ENCODE results near the gene CA10. TPM values are rescaled to one million over a fixed set of nuclear protein-coding genes. Genes with fewer than 3 reads are reported as not detected.

Gene CA10
- total and polyA plus RNA-seq, 2 experiments from 2014 or later: 0.92 to 1.5 TPM

DNA sequence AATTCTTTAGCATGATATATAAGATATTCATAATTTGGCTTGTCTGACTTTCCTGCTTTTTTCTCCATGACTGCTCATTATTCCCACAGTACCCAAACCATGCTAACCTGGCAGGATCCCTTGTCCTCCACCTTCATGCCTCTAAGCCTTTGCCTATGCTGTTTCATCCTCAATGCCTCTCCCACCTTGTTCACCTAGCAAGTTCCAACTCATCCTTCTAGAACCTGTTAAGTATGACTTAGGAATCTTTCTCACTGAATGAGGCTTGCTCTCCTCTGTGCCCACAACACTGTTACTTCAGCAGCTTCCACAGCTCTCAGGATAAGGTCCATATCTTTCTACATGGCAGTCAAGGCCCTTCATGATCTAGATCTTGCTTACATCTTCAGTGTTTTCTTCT, 34.0 kb downstream of the CA10 start:
- Histone ChIP-seq H3K4me2 (no peak overlapping the region), H3F3A (replicated peaks; ENCODE audit: low read depth) (no peaks in the 10 kb centered on the region), H3K9me2 (ENCODE audit: insufficient read depth) (no peaks in the 10 kb centered on the region; the same call in 1 of the 2 replicates), H3K27ac (ENCODE audit: low read depth) (no peak overlapping the region), H3K4me1 (ENCODE audit: insufficient read depth) (no peaks in the 10 kb centered on the region), H3K27me3 (ENCODE audit: insufficient read depth) (no peaks in the 10 kb centered on the region), H3K4me3 (no peak overlapping the region), H2AFZ (no peak overlapping the region), H3K36me3 (ENCODE audit: insufficient read depth) (no peaks in the 10 kb centered on the region), H3K79me2 (replicated peaks; ENCODE audit: insufficient read depth) (no peaks in the 10 kb centered on the region), H4K20me1 (replicated peaks; ENCODE audit: insufficient read depth) (no peaks in the 10 kb centered on the region)
- Mint-ChIP-seq H3K36me3 (ENCODE audit: low read depth) (peaks cover 15% of the 10 kb centered on the region; the same call in 2 of the 3 replicates), H3K4me1 (no peaks in the 10 kb centered on the region), H3K27ac (no peak overlapping the region), H3K27me3 (ENCODE audit: insufficient read depth, low read depth, poor library complexity) (no peaks in the 10 kb centered on the region), H3K4me3 (no peak overlapping the region), H3K9me3 (peaks cover 22% of the 10 kb centered on the region)
- TF ChIP-seq JUNB (IDR thresholded peaks at IDR 0.05; ENCODE audit: unreplicated experiment) (no peak), REST (IDR thresholded peaks at IDR 0.05; ENCODE audit: unreplicated experiment) (no peak), ZNF114 (CRISPR knock-in tag; IDR thresholded peaks at IDR 0.05) (no peak), POLR2AphosphoS5 (IDR thresholded peaks at IDR 0.05; ENCODE audit: low read depth) (no peak), NANOG (IDR thresholded peaks at IDR 0.05; ENCODE audit: borderline replicate concordance) (no peak), EZH2 (IDR thresholded peaks at IDR 0.05; ENCODE audit: low read depth, unreplicated experiment) (no peak), EZH2phosphoT487 (IDR thresholded peaks at IDR 0.05; ENCODE audit: unreplicated experiment) (no peak), ZNF331 (CRISPR knock-in tag; IDR thresholded peaks at IDR 0.05; ENCODE audit: low read depth) (no peak)
- TF ChIP-seq, protein P1, sequence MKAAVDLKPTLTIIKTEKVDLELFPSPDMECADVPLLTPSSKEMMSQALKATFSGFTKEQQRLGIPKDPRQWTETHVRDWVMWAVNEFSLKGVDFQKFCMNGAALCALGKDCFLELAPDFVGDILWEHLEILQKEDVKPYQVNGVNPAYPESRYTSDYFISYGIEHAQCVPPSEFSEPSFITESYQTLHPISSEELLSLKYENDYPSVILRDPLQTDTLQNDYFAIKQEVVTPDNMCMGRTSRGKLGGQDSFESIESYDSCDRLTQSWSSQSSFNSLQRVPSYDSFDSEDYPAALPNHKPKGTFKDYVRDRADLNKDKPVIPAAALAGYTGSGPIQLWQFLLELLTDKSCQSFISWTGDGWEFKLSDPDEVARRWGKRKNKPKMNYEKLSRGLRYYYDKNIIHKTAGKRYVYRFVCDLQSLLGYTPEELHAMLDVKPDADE (IDR thresholded peaks at IDR 0.05): no peak
- DNase-seq (ENCODE audit: low spot score) (no peak), ATAC-seq (no peak)

GRCh38 chr17:52120465-52120864, 38.0 kb downstream of the CA10 start:
- H3K4me3 ChIP-seq: no peak overlapping the region
- no peaks in the 10 kb centered on the region for H3K9me2 ChIP-seq (ENCODE audit: insufficient read depth)
- H3F3A ChIP-seq (replicated peaks; ENCODE audit: low read depth): no peaks in the 10 kb centered on the region
- no peaks in the 10 kb centered on the region for H3K79me2 ChIP-seq (replicated peaks; ENCODE audit: insufficient read depth)
- no peaks in the 10 kb centered on the region for H3K27me3 ChIP-seq (ENCODE audit: insufficient read depth)
- no peaks in the 10 kb centered on the region for H4K20me1 ChIP-seq (replicated peaks; ENCODE audit: insufficient read depth)
- H2AFZ ChIP-seq: no peak overlapping the region
- TF ChIP-seq JUNB (IDR thresholded peaks at IDR 0.05; ENCODE audit: unreplicated experiment): no peak
- TF ChIP-seq CREB1 (CRISPR knock-in tag; IDR thresholded peaks at IDR 0.05; ENCODE audit: low read depth): no peak
- no peak for TF ChIP-seq CTCF (conservative IDR thresholded peaks at IDR 0.05; ENCODE audit: low read depth in 2 of 2)
- no peak for TF ChIP-seq EZH2phosphoT487 (IDR thresholded peaks at IDR 0.05; ENCODE audit: unreplicated experiment)
- TF ChIP-seq STAT1 (IDR thresholded peaks at IDR 0.05; ENCODE audit: unreplicated experiment): no peak
- no peak for TF ChIP-seq EZH2 (IDR thresholded peaks at IDR 0.05; ENCODE audit: low read depth, unreplicated experiment)
- TF ChIP-seq, protein P1 (IDR thresholded peaks at IDR 0.05): no peak
- no peak for TF ChIP-seq NANOG (IDR thresholded peaks at IDR 0.05; ENCODE audit: borderline replicate concordance)
- TF ChIP-seq POLR2AphosphoS5 (IDR thresholded peaks at IDR 0.05; ENCODE audit: low read depth): no peak
- TF ChIP-seq REST (IDR thresholded peaks at IDR 0.05; ENCODE audit: unreplicated experiment): no peak
- TF ChIP-seq ZNF331 (CRISPR knock-in tag; IDR thresholded peaks at IDR 0.05; ENCODE audit: low read depth): no peak
- ATAC-seq (no peak), DNase-seq (ENCODE audit: low spot score) (no peak)
- H3K27ac ChIP-seq (ENCODE audit: low read depth): no peak overlapping the region
- no peaks in the 10 kb centered on the region for H3K36me3 ChIP-seq (ENCODE audit: insufficient read depth)
- Mint-ChIP-seq H3K27me3 (ENCODE audit: insufficient read depth, low read depth, poor library complexity) (no peaks in the 10 kb centered on the region), H3K4me1 (no peaks in the 10 kb centered on the region), H3K9me3 (peaks cover 48% of the 10 kb centered on the region), H3K36me3 (ENCODE audit: low read depth) (peaks cover 32% of the 10 kb centered on the region; the same call in 2 of the 3 replicates), H3K4me3 (no peak overlapping the region), H3K27ac (no peak overlapping the region)
- H3K4me2 ChIP-seq: no peak overlapping the region
- H3K4me1 ChIP-seq (ENCODE audit: insufficient read depth): no peaks in the 10 kb centered on the region

Measured in GM23338 (cell line).